ENCODE data around the gene DUS2.

DNA sequence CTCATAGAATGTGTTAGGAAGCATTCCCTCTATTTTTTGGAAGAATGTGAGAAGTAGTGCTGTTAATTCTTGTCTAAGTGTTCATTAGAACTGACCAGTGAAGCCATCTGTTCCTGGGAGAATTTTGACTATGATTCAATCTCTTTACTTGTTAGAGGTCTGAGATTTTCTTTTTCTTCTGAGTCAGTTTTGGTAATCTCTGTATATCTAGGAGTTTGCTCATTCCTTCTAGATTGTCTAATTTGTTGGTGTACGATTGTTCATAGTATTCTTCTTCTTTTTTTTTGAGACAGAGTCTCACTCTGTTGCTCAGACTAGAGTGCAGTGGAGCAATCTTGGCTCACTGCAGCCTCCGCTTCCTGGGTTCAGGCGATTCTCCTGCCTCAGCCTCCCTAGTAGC, 82.5 kb downstream of the DUS2 start:
- TF ChIP-seq EZH2 (IDR thresholded peaks at IDR 0.05) (no peak), EZH2phosphoT487 (IDR thresholded peaks at IDR 0.05) (no peak)
- TF ChIP-seq, protein P1, sequence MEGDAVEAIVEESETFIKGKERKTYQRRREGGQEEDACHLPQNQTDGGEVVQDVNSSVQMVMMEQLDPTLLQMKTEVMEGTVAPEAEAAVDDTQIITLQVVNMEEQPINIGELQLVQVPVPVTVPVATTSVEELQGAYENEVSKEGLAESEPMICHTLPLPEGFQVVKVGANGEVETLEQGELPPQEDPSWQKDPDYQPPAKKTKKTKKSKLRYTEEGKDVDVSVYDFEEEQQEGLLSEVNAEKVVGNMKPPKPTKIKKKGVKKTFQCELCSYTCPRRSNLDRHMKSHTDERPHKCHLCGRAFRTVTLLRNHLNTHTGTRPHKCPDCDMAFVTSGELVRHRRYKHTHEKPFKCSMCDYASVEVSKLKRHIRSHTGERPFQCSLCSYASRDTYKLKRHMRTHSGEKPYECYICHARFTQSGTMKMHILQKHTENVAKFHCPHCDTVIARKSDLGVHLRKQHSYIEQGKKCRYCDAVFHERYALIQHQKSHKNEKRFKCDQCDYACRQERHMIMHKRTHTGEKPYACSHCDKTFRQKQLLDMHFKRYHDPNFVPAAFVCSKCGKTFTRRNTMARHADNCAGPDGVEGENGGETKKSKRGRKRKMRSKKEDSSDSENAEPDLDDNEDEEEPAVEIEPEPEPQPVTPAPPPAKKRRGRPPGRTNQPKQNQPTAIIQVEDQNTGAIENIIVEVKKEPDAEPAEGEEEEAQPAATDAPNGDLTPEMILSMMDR (IDR thresholded peaks at IDR 0.05) = no peak
